GM12878 (cell line): ENCODE measurements around the gene GABRB1.

Experiments used
- TBL1XR1 ChIP-seq: IDR thresholded peaks from 2 replicates; pipeline ENCODE4 v1.6.1; 2012; ENCODE audit warnings: low read depth, low read length, improper control_type of control experiment
- ZBTB40 ChIP-seq: fragments of 450-650 bp; IDR thresholded peaks from 2 replicates; pipeline ENCODE4 v1.6.1; 2016; ENCODE audit warnings: mild to moderate bottlenecking, moderate library complexity, borderline replicate concordance
- TF ChIP-seq, protein P1 (sequence below), 3 experiments: IDR thresholded peaks in 2 of 3; conservative IDR thresholded peaks in 1 of 3; 2 replicates each; pipeline ENCODE4 v1.5.1; 2011; ENCODE audit warnings: low read depth in 3 of 3, low read length in 3 of 3, mild to moderate bottlenecking in 3 of 3, control low read depth in 2 of 3, moderate library complexity in 2 of 3, inconsistent platforms in 1 of 3, mixed read lengths in 1 of 3; ENCODE audit not compliant: control insufficient read depth in 2 of 3, insufficient read depth in 1 of 3; ENCODE audit errors: extremely low read depth in 1 of 3

- TF ChIP-seq, protein P1, sequence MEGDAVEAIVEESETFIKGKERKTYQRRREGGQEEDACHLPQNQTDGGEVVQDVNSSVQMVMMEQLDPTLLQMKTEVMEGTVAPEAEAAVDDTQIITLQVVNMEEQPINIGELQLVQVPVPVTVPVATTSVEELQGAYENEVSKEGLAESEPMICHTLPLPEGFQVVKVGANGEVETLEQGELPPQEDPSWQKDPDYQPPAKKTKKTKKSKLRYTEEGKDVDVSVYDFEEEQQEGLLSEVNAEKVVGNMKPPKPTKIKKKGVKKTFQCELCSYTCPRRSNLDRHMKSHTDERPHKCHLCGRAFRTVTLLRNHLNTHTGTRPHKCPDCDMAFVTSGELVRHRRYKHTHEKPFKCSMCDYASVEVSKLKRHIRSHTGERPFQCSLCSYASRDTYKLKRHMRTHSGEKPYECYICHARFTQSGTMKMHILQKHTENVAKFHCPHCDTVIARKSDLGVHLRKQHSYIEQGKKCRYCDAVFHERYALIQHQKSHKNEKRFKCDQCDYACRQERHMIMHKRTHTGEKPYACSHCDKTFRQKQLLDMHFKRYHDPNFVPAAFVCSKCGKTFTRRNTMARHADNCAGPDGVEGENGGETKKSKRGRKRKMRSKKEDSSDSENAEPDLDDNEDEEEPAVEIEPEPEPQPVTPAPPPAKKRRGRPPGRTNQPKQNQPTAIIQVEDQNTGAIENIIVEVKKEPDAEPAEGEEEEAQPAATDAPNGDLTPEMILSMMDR (IDR thresholded peaks at IDR 0.05 in 2 of 3, conservative IDR thresholded peaks at IDR 0.05 in 1 of 3; ENCODE audit: control insufficient read depth in 2 of 3, extremely low read depth in 1 of 3, insufficient read depth in 1 of 3, low read depth in 3 of 3, low read length in 3 of 3), result no peak
- TF ChIP-seq TBL1XR1 (no peak), ZBTB40 (no peak)
These were observed 306.5 kb downstream of the GABRB1 start for GRCh38 chr4:47337893-47338292.
